Fibroblast of lung (primary cell): ENCODE measurements around the gene PLAAT4.

Source experiments
- CTCF ChIP-seq, 2 donors: IDR thresholded peaks in 1 of 2; conservative IDR thresholded peaks in 1 of 2; 1 replicate in 1 of 2; 2 replicates in 1 of 2; pipeline ENCODE4 v1.5.1; 2011 to 2012; ENCODE audit warnings: low read length in 2 of 2, control low read depth in 1 of 2, inconsistent platforms in 1 of 2, low read depth in 1 of 2, mild to moderate bottlenecking in 1 of 2
- EZH2 ChIP-seq: IDR thresholded peaks from 2 replicates; pipeline ENCODE4 v1.5.1; 2012; ENCODE audit warnings: low read length, control low read depth, mild to moderate bottlenecking; ENCODE audit errors: missing control alignments

GRCh38 chr11:63586451-63587166 is 50.0 kb downstream of the PLAAT4 start:
- TF ChIP-seq CTCF (conservative IDR thresholded peaks at IDR 0.05 in 1 of 2, IDR thresholded peaks at IDR 0.05 in 1 of 2; ENCODE audit: low read depth in 1 of 2, low read length in 2 of 2), result no peak
- no peak for TF ChIP-seq EZH2
